GM19099 (cell line): Measurements from ENCODE around the gene YAF2.

ENCODE experiments used
- POLR2A ChIP-seq: IDR thresholded peaks from 3 replicates; pipeline ENCODE4 v1.6.1; 2011; ENCODE audit warnings: low read depth; ENCODE audit not compliant: insufficient read length; ENCODE audit errors: extremely low read depth

YAF2 gene

DNA sequence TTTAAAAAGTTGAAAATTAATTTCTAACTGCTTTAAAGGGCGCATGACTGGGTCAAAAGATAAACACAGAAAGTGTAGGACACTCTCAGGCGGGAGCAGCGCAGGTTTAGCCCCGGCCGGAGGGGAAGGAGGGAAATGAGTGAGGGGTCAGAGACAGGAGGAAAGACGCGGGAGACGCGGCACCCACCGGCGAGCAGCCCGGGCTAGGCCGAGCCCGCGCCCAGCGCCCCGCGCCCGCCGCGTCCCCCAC, 94.0 kb downstream of the YAF2 start:
- no peak for TF ChIP-seq POLR2A

DNA sequence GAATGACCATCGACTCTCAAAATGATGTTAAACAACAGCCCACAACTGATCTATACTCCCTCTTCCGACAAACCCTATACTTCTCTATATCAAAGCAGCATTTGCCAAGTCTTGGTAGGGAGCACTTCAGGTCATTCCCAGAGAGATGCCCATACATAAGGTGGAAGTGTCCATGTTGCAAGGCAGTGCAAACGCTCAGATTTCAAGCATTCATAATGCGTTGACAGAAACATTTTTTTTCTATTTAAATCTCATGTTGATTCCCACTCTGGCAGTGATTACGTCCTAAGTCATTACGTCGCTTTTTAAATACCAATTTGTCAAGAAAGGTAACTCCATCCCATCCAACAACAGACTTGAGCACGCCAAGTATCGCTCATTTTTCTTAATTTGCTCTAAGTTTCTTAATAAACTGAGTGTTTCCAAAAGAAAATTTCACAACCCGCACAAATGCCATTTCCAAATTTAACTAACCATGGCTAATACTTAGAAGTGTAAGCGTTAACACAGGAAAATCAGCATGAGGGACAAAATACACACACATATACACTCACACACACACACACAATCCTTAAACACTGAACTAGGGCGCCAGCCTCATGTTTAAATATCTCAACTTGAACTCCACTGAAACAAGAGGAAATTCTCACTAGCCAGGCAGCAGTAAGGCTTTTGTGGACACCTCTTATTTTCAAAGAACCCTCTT, 94.4 kb downstream of the YAF2 start:
- TF ChIP-seq POLR2A: no peak

DNA sequence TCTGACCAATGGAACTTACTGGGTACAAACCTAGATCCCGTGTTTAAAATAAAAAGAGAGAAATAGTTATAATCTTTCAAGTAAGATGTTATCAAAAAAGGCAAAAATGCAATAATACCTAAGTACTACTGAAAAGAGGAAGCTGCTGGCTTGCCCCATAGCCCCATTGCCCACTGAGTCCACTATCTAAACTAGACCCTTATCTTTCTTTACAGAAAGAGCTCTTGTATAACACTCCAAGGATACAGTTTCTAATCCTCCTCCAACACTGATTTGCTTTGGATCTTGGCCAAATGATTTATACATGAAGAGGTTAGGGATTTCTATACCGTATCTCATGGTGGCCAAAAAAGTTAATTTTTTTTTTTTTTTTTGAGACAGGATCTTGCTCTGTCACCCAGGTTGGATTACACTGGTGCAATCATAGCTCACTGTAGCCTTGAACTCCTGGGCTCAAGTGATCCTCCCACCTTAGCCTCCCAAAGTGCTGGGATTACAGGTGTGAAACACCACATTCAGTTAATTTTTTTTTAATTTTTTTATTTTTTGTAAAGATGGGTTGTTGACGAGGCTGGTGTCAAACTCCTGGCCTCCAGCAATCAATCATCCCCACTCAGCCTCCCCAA, 96.0 kb downstream of the YAF2 start:
- TF ChIP-seq POLR2A: no peak

GRCh38 chr12:42140901-42141300, 97.1 kb downstream of the YAF2 start:
- no peak for TF ChIP-seq POLR2A

DNA sequence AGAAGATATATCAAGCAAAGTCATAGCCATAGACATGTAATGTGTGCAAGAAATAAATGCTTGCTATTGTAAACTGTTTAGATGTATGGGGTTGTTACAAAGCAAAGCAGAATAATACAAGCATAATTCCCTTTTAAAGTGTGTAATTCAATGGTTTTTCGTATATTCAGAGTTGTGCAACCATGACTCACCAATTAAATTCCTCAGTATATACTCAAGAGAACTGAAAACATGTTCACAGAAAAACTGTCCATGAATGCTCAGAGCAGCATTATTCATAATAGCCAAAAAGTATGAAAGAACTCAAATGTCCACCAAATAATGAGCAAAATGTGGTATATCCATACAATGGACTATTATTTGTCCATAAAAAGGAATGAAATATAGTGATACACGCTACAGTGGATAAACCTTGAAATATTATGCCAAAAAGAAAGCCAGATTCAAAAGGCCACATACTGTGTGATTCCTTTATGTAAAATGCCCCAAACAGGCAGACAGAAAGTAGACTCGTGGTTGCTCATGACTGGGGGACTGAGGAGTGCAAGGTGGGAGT, 102.7 kb downstream of the YAF2 start:
- no peak for TF ChIP-seq POLR2A

- no peak for TF ChIP-seq POLR2A
Measured at GRCh38 chr12:42130672-42131402, 107.2 kb downstream of the YAF2 start.

- TF ChIP-seq POLR2A: no peak
Measured at GRCh38 chr12:42129595-42130204, 108.3 kb downstream of the YAF2 start.

- TF ChIP-seq POLR2A: no peak
Measured at GRCh38 chr12:42128888-42129287, 109.2 kb downstream of the YAF2 start.

DNA sequence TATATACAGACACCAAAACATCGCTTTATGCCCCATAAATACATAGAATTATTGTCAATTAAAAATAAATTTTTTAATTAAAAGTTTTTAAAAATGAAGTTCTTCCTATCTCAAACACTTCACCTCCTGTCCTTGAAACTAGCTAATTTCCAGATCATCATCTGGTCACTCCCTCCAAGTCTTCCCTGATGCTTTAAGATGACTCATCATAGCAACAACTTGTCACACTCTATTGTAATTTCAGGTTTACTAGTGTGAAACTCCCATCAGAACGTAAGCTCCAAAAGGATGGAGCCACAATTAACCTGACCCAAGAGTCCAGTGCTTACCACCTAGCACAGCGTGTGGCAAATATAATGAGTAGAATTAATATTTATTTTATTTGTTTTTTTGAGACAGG, 109.7 kb downstream of the YAF2 start:
- TF ChIP-seq POLR2A: no peak

DNA sequence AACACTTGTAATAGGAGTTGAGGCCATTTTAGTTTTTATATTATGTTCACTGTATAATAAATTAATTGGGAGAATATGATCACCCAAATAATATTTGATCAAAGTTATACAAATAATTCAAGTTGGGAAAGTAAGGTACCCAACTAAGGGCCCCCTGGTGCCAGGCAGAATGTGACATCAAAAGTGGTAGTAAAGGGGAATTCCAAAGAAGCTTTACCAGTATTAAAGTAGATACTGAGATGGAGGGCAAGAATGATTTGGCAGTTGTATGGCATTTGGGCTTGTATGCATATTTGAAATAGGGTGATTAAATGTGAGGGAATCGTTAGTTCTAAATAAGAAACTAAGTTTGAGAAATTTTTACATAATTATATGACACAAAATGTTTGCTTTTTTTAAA, 111.1 kb downstream of the YAF2 start:
- TF ChIP-seq POLR2A: no peak

GRCh38 chr12:42125388-42125767, 112.7 kb downstream of the YAF2 start:
- TF ChIP-seq POLR2A: no peak

GRCh38 chr12:42124764-42125387, 113.2 kb downstream of the YAF2 start:
- TF ChIP-seq POLR2A: no peak

- no peak for TF ChIP-seq POLR2A
Measured at GRCh38 chr12:42119085-42119633, 118.9 kb downstream of the YAF2 start.

GRCh38 chr12:42118136-42118879, 119.7 kb downstream of the YAF2 start:
- no peak for TF ChIP-seq POLR2A
